NCI-H2081 treated with DMSO at 0.1 percent for 48 hours (cell line): ENCODE data around the gene MICALL2.

Experiments used
- DNase-seq: peaks from one replicate; lab custom pipeline; 2025; lab: John Stamatoyannopoulos, UW

MICALL2 gene

DNA sequence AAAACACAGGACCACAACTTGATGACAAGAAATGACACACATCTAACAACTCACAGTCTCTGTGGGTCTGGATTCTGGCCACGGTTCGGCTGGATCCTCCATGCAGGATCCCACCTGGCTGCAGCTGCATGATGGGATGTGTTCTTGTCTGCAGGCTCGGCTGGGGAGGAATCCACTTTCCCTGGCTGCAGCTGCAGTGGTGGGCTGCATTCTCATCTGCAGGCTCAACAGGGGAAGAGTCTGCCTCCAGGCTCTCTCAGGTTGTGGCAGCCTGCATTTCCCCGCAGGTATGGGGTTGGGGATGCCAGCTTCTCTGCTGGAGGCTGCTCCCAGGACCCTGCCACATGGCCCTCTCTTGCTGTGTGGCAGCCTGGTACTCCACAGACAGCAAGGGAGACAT lies 64.9 kb downstream of the MICALL2 start:
- no peak for DNase-seq

DNA sequence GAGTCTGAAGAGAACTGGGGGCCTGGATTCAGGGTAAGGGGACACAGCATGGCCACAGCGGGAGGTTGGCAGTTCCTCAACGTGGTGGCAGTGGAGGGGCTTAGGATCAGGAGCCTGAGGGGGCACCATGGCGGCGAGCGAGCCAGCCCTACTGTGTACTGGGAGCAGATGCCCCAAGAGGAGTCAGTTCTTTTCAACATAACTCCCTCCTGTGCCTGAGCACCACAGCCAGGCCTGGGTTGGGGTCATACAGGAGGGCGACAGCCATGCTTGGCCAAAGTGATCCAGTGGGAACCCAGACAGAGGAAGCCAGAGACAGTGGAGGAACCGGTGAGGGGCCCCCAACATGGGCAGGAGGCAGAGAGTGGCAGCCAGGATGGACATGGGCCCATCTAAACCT lies 65.8 kb downstream of the MICALL2 start:
- DNase-seq, result no peak

DNA sequence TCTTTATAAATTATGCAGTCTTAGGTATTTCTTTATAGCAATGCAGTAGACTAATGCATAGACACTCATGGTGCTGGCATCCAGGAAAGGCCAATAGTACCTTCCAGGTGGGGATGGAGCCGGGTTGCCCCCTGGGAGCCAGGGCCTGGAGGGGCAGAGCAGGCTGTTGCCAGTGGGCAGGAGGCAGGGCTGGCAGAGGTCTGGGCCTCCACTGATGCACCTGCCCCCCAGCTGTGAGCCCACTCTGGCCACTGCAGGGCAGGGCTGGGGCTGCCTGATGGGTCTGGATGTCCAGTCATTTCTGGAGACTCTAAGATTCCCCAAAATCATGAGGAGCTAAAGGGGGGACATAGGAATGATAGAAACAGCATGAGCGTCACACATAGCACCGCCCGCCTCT lies 66.7 kb downstream of the MICALL2 start:
- DNase-seq, result no peak

DNA sequence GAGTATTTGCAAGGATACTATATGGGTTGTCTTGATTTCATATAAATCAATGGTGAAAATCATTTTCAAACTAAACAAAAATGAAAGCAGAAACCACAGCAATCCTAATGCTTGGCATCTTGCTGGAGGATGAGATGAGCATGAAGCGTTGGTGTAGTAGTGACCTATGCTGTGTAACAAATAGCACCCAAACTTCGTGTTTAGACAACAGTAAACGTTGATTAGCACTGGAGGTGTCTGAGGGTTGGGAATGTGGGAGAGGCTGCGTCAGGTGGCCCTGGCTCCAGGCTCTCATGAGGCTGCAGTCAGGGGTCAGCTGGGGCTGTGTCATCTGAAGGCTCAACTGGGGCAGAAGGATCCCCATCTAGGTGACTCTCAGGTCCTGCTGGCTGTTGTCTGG lies 67.8 kb downstream of the MICALL2 start:
- DNase-seq, result no peak

DNA sequence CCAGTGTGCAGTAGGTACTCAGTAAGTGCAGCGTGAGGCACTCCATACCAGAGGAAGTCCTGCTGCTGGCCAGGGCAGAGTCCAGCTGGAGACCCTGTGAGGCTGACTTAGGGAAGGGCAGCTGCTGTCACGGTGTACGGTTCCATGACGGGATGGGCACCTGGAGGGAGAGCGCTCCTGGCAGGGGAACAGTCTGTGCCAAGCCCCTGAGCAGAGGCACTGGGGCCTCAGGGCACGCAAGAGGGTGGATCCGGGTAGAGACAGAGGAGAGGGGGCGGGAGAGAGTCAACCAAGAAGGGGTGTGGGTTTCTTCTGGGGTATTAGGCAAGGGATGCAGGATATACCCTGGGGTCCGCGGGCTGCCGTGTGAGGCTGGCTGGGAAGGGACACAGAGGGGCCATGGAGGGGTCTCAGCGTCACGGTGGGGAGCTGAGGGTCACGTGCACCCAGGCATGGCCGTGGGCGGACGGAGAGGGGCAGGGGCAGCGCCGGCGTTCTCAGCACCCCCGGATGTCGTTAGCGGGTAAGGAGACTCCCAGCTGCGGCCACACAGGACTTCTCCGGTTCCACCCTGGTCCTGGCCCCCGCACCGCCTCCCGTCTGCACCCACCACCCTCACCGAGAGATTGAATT lies 70.5 kb downstream of the MICALL2 start:
- no peak for DNase-seq

DNA sequence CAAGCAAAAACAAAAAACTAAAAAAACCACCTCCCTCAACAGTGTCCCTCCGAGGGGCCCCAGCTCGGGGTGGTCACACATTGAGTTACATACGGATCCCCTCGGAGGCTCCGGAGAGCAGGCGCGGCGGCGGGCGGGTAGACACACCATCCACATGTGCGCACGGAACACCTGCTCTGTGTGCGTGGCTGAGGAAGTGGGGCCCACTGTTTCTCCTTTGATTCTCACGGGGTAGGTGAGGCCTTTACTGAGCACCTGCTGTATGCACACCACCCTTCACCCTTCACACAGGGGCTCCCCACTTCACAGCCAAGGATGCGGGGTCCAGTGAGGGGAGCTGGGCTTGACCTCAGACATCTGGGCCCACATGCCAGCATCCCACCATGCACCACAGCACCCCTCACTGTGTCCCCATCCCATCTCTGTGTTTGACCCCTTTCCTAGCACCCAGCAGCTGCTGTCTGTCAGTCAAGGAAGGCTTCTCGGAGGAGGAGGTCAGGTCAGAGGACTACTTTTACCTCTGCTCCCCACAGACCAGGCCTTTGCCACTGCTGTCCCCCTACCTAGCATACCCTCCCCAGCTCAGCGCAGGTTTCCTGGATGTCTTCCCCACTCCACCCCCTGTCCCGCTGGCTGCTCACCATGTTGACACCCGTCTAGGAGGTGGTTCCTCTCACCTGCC lies 71.1 kb downstream of the MICALL2 start:
- no peak for DNase-seq

DNA sequence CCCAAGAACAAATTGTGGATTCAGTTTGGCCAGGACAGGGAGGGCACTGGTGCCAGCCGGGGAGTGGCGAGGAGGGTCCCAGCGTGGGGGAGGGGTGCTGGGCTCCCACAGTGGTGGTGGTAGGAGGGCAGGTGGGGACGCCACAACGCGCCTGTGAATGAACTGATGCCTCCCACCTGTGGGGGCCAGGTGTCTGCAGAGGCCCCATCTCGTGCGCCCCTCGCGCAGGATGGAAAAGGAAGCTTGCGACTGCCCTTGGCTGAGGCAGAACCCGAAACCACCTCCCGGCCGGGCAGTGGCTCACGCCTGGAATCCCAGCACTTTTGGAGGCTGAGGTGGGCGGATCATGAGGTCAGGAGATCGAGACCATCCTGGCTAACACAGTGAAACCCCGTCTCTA lies 72.0 kb downstream of the MICALL2 start:
- no peak for DNase-seq

DNA sequence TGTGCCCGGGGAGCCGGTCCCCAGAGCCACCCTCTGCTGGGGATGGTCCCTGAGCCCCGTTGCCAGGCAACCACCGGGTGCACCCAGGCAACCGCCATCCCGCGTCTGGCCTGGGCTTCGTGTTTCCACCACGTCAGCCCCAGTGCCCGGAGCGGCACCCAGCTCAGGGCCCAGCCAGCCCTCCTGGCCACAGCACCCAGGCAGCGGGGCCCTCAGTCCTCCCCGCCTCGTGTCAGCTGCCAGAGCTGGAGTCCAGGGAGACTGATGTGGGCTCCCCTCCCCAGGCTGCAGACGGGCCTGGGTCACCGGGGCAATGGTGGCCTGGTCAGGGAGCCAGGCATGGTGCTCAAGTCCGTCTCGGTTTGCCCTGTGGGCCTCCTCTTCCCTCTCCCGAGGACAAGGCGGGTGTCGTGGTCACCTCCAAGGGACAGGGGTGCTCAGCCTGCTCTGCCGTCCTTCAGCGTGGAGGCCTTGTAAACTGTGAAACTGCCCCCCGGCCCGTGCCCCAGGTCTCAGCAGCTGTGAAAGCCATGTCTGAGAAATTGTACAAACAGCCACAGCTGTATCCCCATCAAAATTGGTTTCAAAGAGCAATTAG lies 72.5 kb downstream of the MICALL2 start:
- DNase-seq, result no peak

DNA sequence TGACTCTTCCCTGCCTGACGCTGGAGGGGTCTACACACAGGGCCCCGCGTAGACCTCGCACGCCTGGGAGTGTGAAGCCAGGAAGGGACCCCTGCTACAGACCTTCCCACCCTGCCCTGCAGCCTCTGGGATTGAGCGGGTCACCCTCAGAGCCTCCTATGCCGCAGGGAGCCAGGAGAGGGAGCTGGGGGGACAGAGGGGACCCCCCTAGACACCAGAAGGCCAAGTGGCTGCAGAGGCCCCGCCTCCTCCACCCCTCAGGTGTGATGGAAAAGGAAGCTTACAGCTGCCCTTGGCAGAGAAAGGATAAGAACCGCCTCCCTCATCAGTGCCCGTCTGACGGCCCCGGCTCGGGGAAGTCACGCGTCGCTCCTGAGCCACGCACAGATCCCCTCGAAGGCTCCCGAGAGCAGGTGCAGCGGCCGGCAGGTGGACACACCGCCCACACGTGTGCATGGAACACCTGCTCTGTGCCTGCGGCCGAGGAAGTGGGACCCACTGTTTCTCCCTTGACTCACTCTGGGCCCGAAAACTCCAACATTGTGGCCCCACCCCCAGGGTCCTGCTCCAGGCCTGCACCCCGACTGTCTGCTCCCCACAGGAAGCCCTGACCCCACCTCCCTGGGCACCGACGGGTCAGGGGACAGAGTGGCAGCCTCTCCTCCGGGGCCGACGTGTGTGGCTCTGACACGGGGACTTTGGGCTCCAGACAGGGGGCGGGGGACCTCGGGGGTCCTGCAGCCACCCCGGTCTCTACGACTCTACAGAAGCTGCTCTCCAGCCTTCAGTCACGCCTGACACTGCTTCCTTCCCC lies 73.3 kb downstream of the MICALL2 start:
- no peak for DNase-seq

DNA sequence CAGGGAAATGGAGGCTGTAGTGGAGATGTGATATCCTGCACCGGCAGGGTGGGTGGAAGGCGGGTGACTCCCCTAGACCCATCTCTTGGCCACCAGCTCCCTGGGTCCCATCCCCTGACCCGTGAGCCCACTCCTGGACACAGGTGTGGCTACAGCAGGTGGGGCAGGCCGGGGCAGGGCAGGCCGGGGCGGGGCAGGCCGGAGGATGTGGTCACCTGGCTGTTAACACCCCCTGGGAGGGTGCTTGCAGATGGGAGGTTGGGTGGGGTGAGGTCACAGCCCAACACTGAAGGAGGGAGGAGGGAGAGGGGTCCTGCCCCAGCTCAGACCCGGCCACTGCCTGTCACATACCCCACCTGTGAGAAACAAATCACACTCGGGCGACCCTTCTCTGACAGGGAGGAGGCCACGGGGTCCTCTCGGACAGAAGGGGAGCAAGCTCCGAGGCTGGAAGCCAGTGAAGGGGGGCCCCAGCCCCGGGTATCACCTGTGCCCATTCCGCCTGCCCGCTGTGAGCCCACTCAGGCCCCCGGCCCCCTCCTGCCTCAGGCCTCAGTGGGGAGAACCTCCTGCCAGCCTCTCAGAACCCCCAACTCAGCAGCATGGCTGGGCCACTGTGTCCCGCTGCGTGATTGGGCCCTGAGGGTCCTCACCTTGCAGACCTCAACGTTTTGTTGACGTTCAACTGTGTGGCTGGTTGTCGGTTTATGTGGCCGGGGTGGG lies 74.0 kb downstream of the MICALL2 start:
- no peak for DNase-seq
